Panc1 (cell line): ENCODE results near the gene MSI2. TPM values are rescaled to one million over a fixed set of nuclear protein-coding genes. Genes with fewer than 3 reads are reported as not detected.

Experiments
- ATAC-seq: fragments of 200-7000 bp; cut with Tn5 transposase; 2 replicates; pipeline ENCODE4 v1.9.1; 2020; ENCODE audit warnings: mild to moderate bottlenecking, moderate library complexity
- BruUV-seq: library from RNA; stranded (reverse); fragments of 400-500 nt; replicated peaks from 2 replicates; lab custom pipeline; 2021; lab: Mats Ljungman, UMichigan
- CTCF ChIA-PET: fragments of 300-600 bp; sonication (Branson Sonifier 250); formaldehyde crosslinking; loops from one replicate; lab custom pipeline; 2022; ENCODE audit warnings: antibody characterized with exemption; lab: Charles Lee
- POLR2A ChIA-PET: fragments of 300-600 bp; sonication (Branson Sonifier 250); formaldehyde crosslinking; loops from one replicate; lab custom pipeline; 2022; ENCODE audit warnings: antibody characterized with exemption; lab: Charles Lee
- DNase-seq: peaks from one replicate; pipeline ENCODE4 v3.0.0-alpha.2; 2010; ENCODE audit warnings: low read depth, low spot score
- H3K27ac ChIP-seq: 2 replicates; pipeline ENCODE4 v1.5.1; 2011; ENCODE audit warnings: mild to moderate bottlenecking, low read length, inconsistent platforms
- H3K27me3 ChIP-seq: fragments of 200-500 bp; sonication (Bioruptor generic); 2 replicates; pipeline ENCODE4 v1.6.0; 2014; ENCODE audit warnings: low read length, inconsistent platforms; ENCODE audit not compliant: control insufficient read depth, insufficient read depth
- H3K36me3 ChIP-seq: fragments of 200-500 bp; sonication (Bioruptor generic); 2 replicates; pipeline ENCODE4 v1.5.1; 2014; ENCODE audit warnings: inconsistent platforms, mild to moderate bottlenecking, low read length, moderate library complexity; ENCODE audit not compliant: control insufficient read depth, insufficient read depth
- H3K4me1 ChIP-seq: 2 replicates; pipeline ENCODE4 v1.5.1; 2011; ENCODE audit warnings: inconsistent platforms, mild to moderate bottlenecking, low read length, moderate library complexity; ENCODE audit not compliant: control insufficient read depth, insufficient read depth
- H3K4me3 ChIP-seq, 2 experiments: 2 replicates each; pipeline ENCODE4 v1.5.1; 2011 to 2012; ENCODE audit warnings: low read depth in 2 of 2, low read length in 2 of 2, mild to moderate bottlenecking in 2 of 2, inconsistent platforms in 1 of 2, moderate library complexity in 1 of 2
- H3K9me3 ChIP-seq: fragments of 200-500 bp; sonication (Bioruptor generic); 2 replicates; pipeline ENCODE4 v1.5.1; 2014; ENCODE audit warnings: low read depth, mild to moderate bottlenecking, inconsistent platforms, low read length, moderate library complexity; ENCODE audit not compliant: control insufficient read depth, insufficient read depth
- CTCF ChIP-seq: fragments of 450-650 bp; IDR thresholded peaks from 2 replicates; pipeline ENCODE4 v1.5.1; 2017; ENCODE audit warnings: mild to moderate bottlenecking
- POLR2AphosphoS5 ChIP-seq: IDR thresholded peaks from 2 replicates; pipeline ENCODE4 v1.6.1; 2012; ENCODE audit warnings: mild to moderate bottlenecking, low read depth, low read length, moderate library complexity
- REST ChIP-seq, 2 experiments: IDR thresholded peaks; 2 replicates each; pipeline ENCODE4 v1.6.1; 2011 to 2012; ENCODE audit warnings: low read depth in 2 of 2, control low read depth in 1 of 2, low read length in 1 of 2, mild to moderate bottlenecking in 1 of 2, moderate library complexity in 1 of 2; ENCODE audit not compliant: insufficient read depth in 1 of 2
- SIN3A ChIP-seq: IDR thresholded peaks from 2 replicates; pipeline ENCODE4 v1.6.1; 2012; ENCODE audit warnings: low read depth, mild to moderate bottlenecking, low read length, moderate library complexity, borderline replicate concordance; ENCODE audit not compliant: insufficient read depth
- TCF7L2 ChIP-seq: IDR thresholded peaks from 2 replicates; pipeline ENCODE4 v1.6.1; 2011; ENCODE audit warnings: mild to moderate bottlenecking, low read depth, low read length, inconsistent platforms
- in situ Hi-C: cut with HindIII; loops from 2 replicates; pipeline ENCODE4 v1.10.0; 2016; ENCODE audit warnings: low sequenced_read_pairs, low pct_unique_long_range_greater_than_20kb
- intact Hi-C: fragments of 100-400 bp; cut with micrococcal nuclease; formaldehyde crosslinking; loops from one replicate; pipeline ENCODE4 v1.10.0; 2022; ENCODE audit not compliant: unreplicated experiment
- total RNA-seq: library from RNA; stranded (reverse); gene quantifications from one replicate; pipeline ENCODE4 v1.2.1, GENCODE V29; 2021; ENCODE audit not compliant: unreplicated experiment

MSI2 gene
- total RNA-seq, 1 experiment from 2014 or later: 38.5 TPM

GRCh38 chr17:57342963-57343589 lies 86.8 kb downstream of the MSI2 start:
- ChIA-PET POLR2A (interaction anchor here (0.6 kb wide), 1 partner anchor 48 kb away, joined by 3 read pairs; no protein-coding TSS in a partner anchor), CTCF (interaction anchor here (0.7 kb wide), 1 partner anchor 212 kb away, joined by 3 read pairs; no protein-coding TSS in a partner anchor)
- TF ChIP-seq SIN3A (no peak), TCF7L2 (no peak), CTCF (no peak), POLR2AphosphoS5 (no peak), REST (IDR thresholded peaks at IDR 0.05; ENCODE audit: insufficient read depth in 1 of 2, low read depth in 2 of 2, low read length in 1 of 2) (no peak)
- Histone ChIP-seq H3K9me3 (no peaks in the 10 kb centered on the region), H3K36me3 (no peaks in the 10 kb centered on the region), H3K4me3 (no peak overlapping the region), H3K4me1 (no peaks in the 10 kb centered on the region), H3K27ac (no peak overlapping the region), H3K27me3 (no peaks in the 10 kb centered on the region)
- in situ Hi-C loops: no loop called here
- no TSS peak for BruUV-seq
- DNase-seq: no peak
- intact Hi-C loops: no loop called here
- no peak for ATAC-seq

GRCh38 chr17:57343717-57344116 lies 87.4 kb downstream of the MSI2 start:
- POLR2A ChIA-PET: no interaction called here
- CTCF ChIA-PET: no interaction called here
- BruUV-seq: no TSS peak

More at GRCh38 chr17:57343717-57344116, 87.4 kb downstream of the MSI2 start:
- no peaks in the 10 kb centered on the region for H3K4me1 ChIP-seq
- TF ChIP-seq SIN3A (no peak), TCF7L2 (no peak), CTCF (no peak), POLR2AphosphoS5 (no peak), REST (IDR thresholded peaks at IDR 0.05; ENCODE audit: insufficient read depth in 1 of 2, low read depth in 2 of 2, low read length in 1 of 2) (no peak)
- no peak overlapping the region for H3K4me3 ChIP-seq
- in situ Hi-C loops: no loop called here
- no peak overlapping the region for H3K27ac ChIP-seq
- no peaks in the 10 kb centered on the region for H3K36me3 ChIP-seq
- intact Hi-C loops: no loop called here
- ATAC-seq (no peak), DNase-seq (no peak)
- no peaks in the 10 kb centered on the region for H3K9me3 ChIP-seq
- H3K27me3 ChIP-seq: no peaks in the 10 kb centered on the region
